HG02840 (cell line): ENCODE results near the gene CLCN7.

Source experiments
- ATAC-seq: cut with Tn5 transposase; IDR thresholded peaks from one replicate; pipeline ENCODE4 v1.9.1; 2021; ENCODE audit warnings: mild to moderate bottlenecking, moderate library complexity, moderate number of reproducible peaks; ENCODE audit not compliant: unreplicated experiment, low FRiP score

The CLCN7 gene

GRCh38 chr16:1413684-1414531 lies 60.9 kb downstream of the CLCN7 start:
- ATAC-seq: peak; percentile 38

- no peak for ATAC-seq
Observed at GRCh38 chr16:1412847-1413246, 62.0 kb downstream of the CLCN7 start.

DNA sequence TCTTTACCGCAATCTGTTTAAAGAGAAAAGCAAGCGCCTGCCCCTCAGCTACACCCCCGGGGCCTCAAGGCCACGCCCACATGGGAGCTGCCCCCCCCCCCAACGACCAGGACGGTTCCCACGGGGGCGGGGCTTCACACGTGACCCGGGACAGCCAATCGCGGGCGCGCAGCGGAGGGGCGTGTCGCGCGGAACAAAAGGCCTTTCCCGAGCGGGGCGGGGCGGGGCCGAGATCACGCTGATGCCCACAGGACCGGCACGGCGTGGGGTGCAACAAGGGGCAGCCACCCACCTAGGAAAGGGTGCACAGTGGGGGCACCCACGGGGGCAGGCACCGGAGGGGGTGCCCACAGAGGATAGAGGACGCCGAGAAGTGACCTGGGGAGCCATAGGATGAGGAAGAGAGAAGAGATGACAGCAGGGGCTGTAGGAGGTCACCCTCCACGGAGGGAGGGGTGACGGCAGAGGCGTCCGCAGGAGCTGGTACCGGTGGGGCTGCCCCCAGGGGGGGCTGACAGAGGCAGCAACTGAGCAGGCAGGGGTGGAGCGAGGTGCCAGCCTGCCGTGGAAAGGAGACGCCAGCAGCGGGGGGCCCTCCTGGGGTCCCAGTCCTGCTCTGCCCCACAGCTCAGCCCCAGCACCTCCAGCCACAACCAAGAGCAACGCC lies 66.5 kb downstream of the CLCN7 start:
- peak; percentile 66 for ATAC-seq

GRCh38 chr16:1407753-1408152 lies 67.1 kb downstream of the CLCN7 start:
- ATAC-seq: peak; percentile 16

DNA sequence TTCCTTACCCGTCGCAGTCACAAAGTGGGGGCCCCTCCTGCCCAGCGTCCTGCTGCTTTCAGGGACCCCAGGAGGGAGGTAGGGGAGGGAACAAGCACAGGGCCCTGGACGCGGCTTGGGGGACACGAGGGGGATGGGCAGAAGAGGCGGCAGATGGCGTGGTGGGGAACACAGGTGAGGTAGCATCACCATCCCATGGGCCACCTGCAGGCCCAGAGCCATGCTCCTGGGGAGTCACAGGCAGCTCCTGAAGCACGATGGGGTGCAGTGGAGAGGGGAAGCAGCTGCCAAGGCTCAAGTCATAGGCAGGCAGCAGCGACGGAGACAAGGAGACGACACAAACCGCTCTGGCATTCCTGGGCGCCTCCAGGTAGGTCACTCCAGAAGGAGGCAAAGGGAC lies 71.1 kb downstream of the CLCN7 start:
- no peak for ATAC-seq

GRCh38 chr16:1403036-1403435 lies 71.8 kb downstream of the CLCN7 start:
- no peak for ATAC-seq

DNA sequence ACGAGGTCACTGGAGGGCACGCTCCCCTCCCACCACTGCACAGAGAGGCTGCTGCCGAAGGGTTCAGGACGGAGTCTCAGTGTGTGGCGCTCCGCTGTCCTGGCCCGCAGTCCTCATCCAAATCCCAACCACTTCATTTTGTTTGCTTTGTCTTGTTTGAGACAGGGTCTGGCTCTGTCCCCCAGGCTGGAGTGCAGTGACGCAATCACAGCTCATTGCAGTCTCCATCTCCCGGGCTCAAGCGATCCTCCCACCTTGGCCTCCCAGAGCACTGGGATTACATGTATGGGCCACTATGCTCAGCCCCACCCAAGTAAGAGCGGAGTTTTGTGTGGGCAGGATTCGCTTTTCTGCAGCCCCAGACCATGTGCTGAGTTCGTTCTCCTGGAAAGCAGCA lies 73.1 kb downstream of the CLCN7 start:
- no peak for ATAC-seq

- ATAC-seq: no peak
Observed at GRCh38 chr16:1401061-1401757, 73.6 kb downstream of the CLCN7 start.

DNA sequence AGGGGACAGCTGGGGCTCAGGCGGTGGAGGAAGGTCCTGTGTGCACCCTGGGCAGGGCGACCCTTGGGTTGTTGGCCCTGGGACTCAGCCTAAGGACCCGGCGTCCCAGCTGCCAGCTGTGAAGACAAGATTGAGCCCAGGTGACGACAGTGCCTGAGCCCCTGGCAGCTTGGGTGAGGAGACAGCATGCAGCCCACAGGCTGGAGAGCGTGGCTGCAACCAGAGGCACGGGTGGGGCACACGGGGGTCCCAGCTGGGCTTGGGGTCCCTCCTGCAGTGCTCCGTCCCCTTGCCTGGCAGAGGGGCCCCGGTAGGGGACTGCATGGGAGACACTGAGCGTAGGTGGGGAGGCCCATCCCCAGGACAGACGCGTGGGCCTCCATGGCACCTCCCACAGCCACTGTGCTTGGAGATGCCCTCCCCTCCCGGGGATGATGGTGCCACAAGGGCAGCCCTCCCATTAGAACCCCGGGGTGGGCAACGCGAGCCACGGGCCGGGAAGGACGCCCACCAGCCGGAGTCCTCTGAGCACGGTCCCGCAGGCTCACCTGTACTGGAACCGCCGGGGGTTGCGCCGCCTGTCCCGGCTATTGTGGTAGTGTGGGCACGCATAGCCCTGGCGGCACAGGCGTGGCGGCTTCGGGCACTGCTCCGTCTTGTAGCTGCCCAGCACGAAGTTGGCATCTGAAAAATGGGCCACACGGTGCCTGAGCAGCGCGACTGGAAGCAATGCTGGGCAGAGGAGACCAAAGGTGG lies 75.8 kb downstream of the CLCN7 start:
- no peak for ATAC-seq

DNA sequence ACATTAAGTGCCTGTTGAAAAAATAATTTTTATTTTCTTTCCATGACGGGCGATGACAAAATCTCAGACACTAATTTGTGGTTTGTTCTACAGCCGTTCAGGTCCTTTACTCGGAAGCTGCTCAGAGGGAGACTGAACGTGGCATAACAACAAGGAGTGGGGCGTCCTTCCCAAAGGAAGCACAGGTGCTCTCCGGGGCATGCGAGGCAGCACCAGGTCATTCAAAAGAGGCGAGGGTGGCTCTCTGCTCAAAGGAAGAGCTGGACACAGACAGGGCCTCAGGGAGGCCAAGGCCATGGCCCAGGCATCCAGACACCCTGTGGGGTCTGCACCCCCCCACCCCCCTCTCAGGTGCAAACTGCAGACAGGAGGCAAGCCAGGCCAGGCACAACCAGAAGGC lies 76.5 kb downstream of the CLCN7 start:
- ATAC-seq: no peak

DNA sequence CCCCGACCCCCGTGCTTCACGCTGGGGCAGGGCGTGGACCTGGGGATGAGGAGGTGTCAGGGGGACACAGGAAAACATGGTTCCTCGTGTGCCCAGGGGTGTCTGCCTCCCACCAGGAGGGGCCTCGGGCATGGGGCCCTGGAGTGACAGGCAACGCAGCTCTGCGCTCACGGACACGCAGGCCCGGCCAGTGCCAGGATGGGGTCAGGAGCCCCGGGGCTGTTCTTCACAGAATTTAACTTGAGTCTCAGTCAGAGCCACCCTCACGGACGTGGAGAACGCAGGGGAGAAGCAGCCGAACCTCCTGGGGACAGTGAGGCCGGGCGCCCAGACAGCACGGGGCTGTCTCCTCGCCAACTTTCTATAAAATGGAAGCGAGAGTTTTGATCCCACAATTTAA lies 77.0 kb downstream of the CLCN7 start:
- ATAC-seq: no peak

DNA sequence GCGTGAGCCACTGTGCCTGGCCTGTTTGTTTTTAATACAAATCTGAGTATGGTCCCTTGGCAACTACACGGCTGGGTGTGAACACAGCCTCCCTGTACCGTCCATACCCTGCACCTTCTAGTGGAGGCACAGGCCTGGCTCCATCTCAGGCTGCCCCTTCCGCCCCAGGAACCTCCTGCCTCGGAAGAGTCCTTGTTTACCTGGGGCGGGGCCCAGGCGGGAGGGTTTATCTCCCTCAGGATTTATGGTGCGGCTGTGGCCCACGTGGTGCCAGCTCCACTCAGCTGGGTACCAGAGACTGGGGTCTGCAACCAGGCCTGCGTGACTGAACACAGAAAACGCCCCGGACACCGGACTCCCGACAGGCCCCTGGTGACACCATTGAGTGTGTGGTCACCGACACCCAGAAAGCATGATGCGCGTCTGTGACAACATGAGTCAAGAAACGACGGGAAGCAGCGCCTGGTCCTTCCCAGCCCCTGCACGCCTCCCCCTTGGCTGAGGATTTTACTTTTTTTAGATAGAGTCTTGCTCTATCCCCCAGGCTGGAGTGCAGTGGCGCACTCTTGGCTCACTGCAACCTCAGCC lies 79.3 kb downstream of the CLCN7 start:
- ATAC-seq: no peak
